Tibial nerve (tissue), 4 donors: ENCODE measurements around the gene METTL22. TPM values are rescaled to one million over a fixed set of nuclear protein-coding genes. Genes with fewer than 3 reads are reported as not detected.
A peak's percentile ranks its signal among the peaks of the same experiment; 100 is the strongest.

Experiments
- DNase-seq, 2 donors: peaks; one replicate each; pipeline ENCODE4 v3.0.0-alpha.2; 2019; ENCODE audit warnings: low spot score in 2 of 2
- H3K27ac ChIP-seq, 4 donors: fragments of 200-600 bp; sonication (generic) in 3 of 4; one replicate each; pipeline ENCODE4 v1.5.1; 2017 to 2019; ENCODE audit warnings: mild to moderate bottlenecking in 1 of 4
- H3K27me3 ChIP-seq, 2 donors: fragments of 200-600 bp; sonication (generic) in 1 of 2; one replicate each; pipeline versions ENCODE4 v1.5.1 to v1.6.0; 2017 to 2019
- H3K36me3 ChIP-seq, 3 donors: fragments of 200-600 bp; sonication (generic); one replicate each; pipeline ENCODE4 v1.5.1; 2018 to 2019
- H3K4me1 ChIP-seq, 4 donors: fragments of 200-600 bp; sonication (generic) in 3 of 4; one replicate each; pipeline ENCODE4 v1.5.1; 2017 to 2019
- H3K4me3 ChIP-seq, 4 donors: fragments of 200-600 bp; sonication (generic) in 3 of 4; one replicate each; pipeline ENCODE4 v1.5.1; 2017 to 2019; ENCODE audit warnings: mild to moderate bottlenecking in 1 of 4, moderate library complexity in 1 of 4
- H3K9me3 ChIP-seq, 4 donors: fragments of 200-600 bp; sonication (generic) in 3 of 4; one replicate each; pipeline ENCODE4 v1.5.1; 2017 to 2019
- EP300 ChIP-seq, 2 donors: sonication (generic); formaldehyde crosslinking; IDR thresholded peaks; one replicate each; pipeline ENCODE4 v1.6.1; 2017; ENCODE audit warnings: antibody characterized with exemption in 2 of 2, mild to moderate bottlenecking in 1 of 2
- POLR2A ChIP-seq, 2 donors: fragments of 450-650 bp; IDR thresholded peaks; one replicate each; pipeline ENCODE4 v1.6.1; 2017; ENCODE audit warnings: antibody characterized with exemption in 2 of 2, mild to moderate bottlenecking in 2 of 2, moderate library complexity in 2 of 2
- WGBS, 2 donors: methylation state at CpG; one replicate each; pipeline ENCODE4 v1.1.5; 2018; 5-methylcytosine and 5-hydroxymethylcytosine counted together
- total RNA-seq, 4 donors: library from RNA; depleted of rRNA; stranded (reverse); fragments of >200 nt; gene quantifications; one replicate each; pipeline ENCODE4 v1.1.0, GENCODE V29; 2016
- TF ChIP-seq, protein P1 (sequence below), 5 experiments: fragments of 200-600 bp in 3 of 5; fragments of 450-650 bp in 2 of 5; sonication (generic) in 3 of 5; IDR thresholded peaks; one replicate each; pipeline ENCODE4 v1.5.1; 2016 to 2019; ENCODE audit warnings: antibody characterized with exemption in 5 of 5, mild to moderate bottlenecking in 3 of 5, moderate library complexity in 2 of 5

The METTL22 gene
- total RNA-seq, 4 donors from 2014 or later: 34.3 to 69.5 (median 46.6) TPM

DNA sequence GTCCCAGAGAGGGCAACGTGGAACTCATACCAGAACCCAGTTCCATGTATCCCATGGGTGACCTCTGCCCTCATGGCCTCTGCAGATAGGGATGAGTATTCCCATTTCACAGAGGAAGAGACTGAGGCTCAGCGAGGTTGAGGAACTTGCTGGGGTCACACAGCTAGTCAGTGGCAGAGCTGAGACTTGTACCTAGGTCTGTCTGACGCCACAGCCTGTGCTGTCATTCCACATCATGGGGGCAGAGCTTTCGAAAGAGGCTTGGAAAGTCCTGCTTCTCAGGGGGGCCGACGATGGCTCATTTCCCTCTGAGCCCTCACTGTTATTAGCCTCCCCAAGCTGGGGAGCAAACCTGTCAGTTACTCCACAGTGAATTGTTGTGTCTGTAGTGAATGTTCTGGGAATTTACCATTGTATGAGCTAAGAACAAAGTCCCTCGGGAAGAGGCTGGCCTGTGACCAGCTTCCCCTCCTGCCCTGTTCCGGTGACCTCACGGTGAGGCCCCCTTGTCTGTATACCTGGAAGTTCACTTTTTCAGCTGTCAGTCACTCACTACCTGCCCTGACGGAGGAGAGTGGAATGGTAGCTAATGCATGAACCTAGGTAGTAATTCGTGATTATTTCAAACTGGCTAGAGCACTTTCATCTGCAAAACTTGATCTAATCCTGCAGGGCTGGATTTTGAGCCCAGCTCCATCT is 8.9 kb downstream of the METTL22 start:
- peaks cover 0 to 10% (median 0%) of the 10 kb centered on the region in 4 donors for H3K4me1 ChIP-seq
- peaks cover 3 to 97% (median 21%) of the 10 kb centered on the region in 3 donors for H3K36me3 ChIP-seq
- 87 to 91% methylated on average over 11 of the region's 11 CpGs for WGBS, 2 donors

DNA sequence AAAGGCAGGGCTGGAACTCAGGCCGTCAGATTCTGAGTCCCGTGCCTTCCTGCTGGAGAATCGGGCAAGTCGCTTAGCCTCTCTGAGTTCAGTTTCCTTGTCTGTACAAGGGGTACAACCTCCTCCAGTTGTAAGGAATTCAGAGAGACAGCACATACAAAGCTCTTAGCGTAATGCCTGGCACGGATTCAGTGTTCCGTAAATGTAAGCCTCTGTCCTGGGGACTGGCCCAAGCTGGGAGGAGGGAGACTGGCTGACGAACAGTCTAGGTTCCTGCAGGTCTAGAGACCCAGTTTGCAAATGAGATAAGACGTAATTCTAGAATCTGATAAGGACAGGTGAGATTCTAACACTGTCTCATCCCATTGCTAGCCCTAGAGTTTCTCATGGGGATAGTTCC is 9.9 kb downstream of the METTL22 start:
- H3K27me3 ChIP-seq: no peaks in the 10 kb centered on the region
- no peak overlapping the region for H3K4me3 ChIP-seq
- no peak for DNase-seq
- WGBS, 2 donors: 73 to 74% methylated on average over 9 of the region's 9 CpGs
- TF ChIP-seq EP300 (IDR thresholded peaks at IDR 0.05) (no peak), POLR2A (IDR thresholded peaks at IDR 0.05) (no peak)
- H3K4me1 ChIP-seq: peaks cover 0 to 10% (median 0%) of the 10 kb centered on the region in 4 donors
- H3K36me3 ChIP-seq: peaks cover 8 to 97% (median 21%) of the 10 kb centered on the region in 3 donors
- peak overlapping the region in 2 of 4 donors; percentile 17 to 61 for H3K27ac ChIP-seq
- H3K9me3 ChIP-seq: no peaks in the 10 kb centered on the region

More for the DNA sequence above, 8.9 kb downstream of the METTL22 start:
- Histone ChIP-seq H3K9me3 (no peaks in the 10 kb centered on the region), H3K27me3 (no peaks in the 10 kb centered on the region), H3K27ac (no peak overlapping the region), H3K4me3 (no peak overlapping the region)
- TF ChIP-seq, protein P1, sequence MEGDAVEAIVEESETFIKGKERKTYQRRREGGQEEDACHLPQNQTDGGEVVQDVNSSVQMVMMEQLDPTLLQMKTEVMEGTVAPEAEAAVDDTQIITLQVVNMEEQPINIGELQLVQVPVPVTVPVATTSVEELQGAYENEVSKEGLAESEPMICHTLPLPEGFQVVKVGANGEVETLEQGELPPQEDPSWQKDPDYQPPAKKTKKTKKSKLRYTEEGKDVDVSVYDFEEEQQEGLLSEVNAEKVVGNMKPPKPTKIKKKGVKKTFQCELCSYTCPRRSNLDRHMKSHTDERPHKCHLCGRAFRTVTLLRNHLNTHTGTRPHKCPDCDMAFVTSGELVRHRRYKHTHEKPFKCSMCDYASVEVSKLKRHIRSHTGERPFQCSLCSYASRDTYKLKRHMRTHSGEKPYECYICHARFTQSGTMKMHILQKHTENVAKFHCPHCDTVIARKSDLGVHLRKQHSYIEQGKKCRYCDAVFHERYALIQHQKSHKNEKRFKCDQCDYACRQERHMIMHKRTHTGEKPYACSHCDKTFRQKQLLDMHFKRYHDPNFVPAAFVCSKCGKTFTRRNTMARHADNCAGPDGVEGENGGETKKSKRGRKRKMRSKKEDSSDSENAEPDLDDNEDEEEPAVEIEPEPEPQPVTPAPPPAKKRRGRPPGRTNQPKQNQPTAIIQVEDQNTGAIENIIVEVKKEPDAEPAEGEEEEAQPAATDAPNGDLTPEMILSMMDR (IDR thresholded peaks at IDR 0.05): no peak
- TF ChIP-seq POLR2A (IDR thresholded peaks at IDR 0.05) (no peak), EP300 (IDR thresholded peaks at IDR 0.05) (no peak)
- no peak for DNase-seq

DNA sequence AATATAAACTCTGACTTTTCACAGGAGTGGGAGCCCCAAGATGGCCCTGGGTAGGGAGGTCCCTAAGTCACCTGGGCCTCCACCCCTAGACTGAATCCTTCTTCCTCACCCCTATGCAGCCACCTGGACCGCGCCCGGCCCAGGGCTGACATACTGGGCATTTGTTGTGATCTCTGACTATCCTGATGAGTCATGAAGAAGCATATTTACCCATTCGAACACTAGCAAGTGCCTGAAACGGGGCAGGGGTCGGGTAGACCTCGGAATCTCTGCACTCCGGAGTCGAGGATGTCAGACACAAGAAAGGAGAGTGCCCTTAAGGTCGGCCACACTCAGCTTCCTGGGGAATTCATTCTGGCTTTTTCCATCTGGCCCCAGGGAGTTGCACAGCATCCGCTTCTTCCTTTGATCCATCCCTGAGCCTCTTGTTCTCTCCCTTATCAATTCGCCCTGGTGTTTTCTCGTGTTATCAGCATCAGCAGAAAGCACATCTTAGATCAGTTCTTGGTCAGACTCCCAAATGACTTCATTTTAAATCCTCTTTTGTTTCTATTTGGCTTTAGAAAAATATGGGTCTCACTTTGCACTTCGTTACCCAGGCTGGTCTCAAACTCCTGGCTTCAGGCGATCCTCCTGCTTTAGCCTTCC is 10.4 kb downstream of the METTL22 start:
- H3K36me3 ChIP-seq: peaks cover 8 to 96% (median 24%) of the 10 kb centered on the region in 3 donors
- TF ChIP-seq POLR2A (IDR thresholded peaks at IDR 0.05) (no peak), EP300 (IDR thresholded peaks at IDR 0.05) (no peak)
- TF ChIP-seq, protein P1 (IDR thresholded peaks at IDR 0.05): no peak
- no peaks in the 10 kb centered on the region for H3K9me3 ChIP-seq
- no peaks in the 10 kb centered on the region for H3K27me3 ChIP-seq
- peak overlapping the region in 2 of 4 donors; percentile 17 to 61 for H3K27ac ChIP-seq
- H3K4me1 ChIP-seq: peaks cover 0 to 10% (median 0%) of the 10 kb centered on the region in 4 donors
- H3K4me3 ChIP-seq: no peak overlapping the region
- no peak for DNase-seq
- WGBS, 2 donors: 60 to 61% methylated on average over 15 of the region's 15 CpGs

DNA sequence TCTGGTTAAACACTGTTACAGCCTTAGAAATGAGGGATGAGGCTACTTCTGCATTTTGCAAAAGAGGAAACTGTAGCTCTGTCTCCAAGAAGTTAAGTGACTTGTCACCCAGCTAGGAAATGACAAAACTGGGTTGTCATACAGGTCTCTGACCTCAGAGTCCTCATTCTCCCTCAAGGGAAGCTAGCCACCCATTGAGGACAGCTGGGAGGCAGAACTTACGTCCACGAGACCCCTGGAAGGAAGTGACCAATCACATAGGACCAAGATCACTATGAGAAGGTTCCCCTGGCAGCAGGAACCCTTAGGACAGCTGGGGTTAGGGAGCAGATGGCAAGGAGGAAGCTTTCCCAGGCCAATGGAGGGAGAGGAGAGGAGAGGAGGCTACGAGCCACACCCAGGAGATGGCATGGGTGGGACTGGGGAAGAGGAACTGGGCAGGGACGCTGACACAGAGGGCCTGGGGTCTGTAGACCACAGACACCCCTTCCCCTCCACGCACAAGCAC is 11.2 kb downstream of the METTL22 start:
- Histone ChIP-seq H3K4me1 (peaks cover 0 to 10% (median 0%) of the 10 kb centered on the region in 4 donors), H3K36me3 (peaks cover 8 to 96% (median 26%) of the 10 kb centered on the region in 3 donors), H3K27ac (peak overlapping the region in 3 of 4 donors; percentile 18 to 61 (median 36)), H3K9me3 (no peaks in the 10 kb centered on the region), H3K27me3 (no peaks in the 10 kb centered on the region), H3K4me3 (no peak overlapping the region)
- WGBS, 2 donors: 70 to 77% methylated on average over 5 of the region's 5 CpGs
- DNase-seq: peak in 1 of 2 donors; percentile 15
- TF ChIP-seq, protein P1 (IDR thresholded peaks at IDR 0.05): no peak
- no peak for TF ChIP-seq EP300 (IDR thresholded peaks at IDR 0.05)
- TF ChIP-seq POLR2A (IDR thresholded peaks at IDR 0.05): no peak

DNA sequence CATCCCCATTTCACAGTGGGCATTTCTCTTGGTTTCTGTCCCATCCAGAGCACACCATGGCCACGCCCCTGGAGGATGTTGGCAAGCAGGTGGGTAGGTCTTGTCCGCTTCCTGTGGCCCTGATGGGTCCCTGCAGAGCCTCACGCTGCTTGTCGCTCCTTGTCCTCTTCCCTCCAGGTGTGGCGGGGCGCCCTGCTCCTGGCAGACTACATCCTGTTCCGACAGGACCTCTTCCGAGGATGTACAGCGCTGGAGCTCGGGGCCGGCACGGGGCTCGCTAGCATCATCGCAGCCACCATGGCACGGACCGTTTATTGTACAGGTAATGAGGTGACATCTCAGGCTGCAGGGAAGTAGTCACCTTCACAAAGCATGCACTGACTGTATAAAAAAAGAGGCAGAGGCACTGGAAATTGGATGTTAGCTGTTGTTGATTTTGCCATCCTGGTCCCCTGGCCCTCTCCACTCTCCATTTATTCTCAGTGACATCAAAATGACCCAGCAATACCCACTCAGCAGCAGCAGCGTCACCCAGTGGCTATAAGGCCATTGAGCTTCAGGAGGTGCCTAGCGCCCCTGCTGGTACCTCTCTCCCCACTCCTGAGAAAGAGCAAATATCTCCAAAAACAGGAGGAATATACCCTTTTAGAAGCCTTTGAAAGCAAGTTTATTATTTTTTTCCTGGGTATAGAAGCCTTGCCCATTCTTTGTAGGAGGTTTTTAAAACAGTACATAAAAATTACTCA is 13.7 kb downstream of the METTL22 start:
- WGBS, 2 donors: 82 to 83% methylated on average over 17 to 18 of the region's 18 CpGs
- Histone ChIP-seq H3K27ac (no peak overlapping the region), H3K36me3 (peaks cover 10 to 96% (median 27%) of the 10 kb centered on the region in 3 donors)

More for the DNA sequence above, 13.7 kb downstream of the METTL22 start:
- H3K4me3 ChIP-seq: no peak overlapping the region
- DNase-seq: no peak
- no peaks in the 10 kb centered on the region for H3K27me3 ChIP-seq
- H3K9me3 ChIP-seq: no peaks in the 10 kb centered on the region
- TF ChIP-seq, protein P1 (IDR thresholded peaks at IDR 0.05): peak in 3 of 5 experiments; percentile 19 to 27 (median 21)
- TF ChIP-seq POLR2A (IDR thresholded peaks at IDR 0.05): no peak
- no peak for TF ChIP-seq EP300 (IDR thresholded peaks at IDR 0.05)
- H3K4me1 ChIP-seq: peaks cover 0 to 10% (median 0%) of the 10 kb centered on the region in 4 donors
